HG02840 (cell line): ENCODE measurements around the gene ANKZF1.

Experiments used
- ATAC-seq: cut with Tn5 transposase; IDR thresholded peaks from one replicate; pipeline ENCODE4 v1.9.1; 2021; ENCODE audit warnings: mild to moderate bottlenecking, moderate library complexity, moderate number of reproducible peaks; ENCODE audit not compliant: unreplicated experiment, low FRiP score

ANKZF1 gene

DNA sequence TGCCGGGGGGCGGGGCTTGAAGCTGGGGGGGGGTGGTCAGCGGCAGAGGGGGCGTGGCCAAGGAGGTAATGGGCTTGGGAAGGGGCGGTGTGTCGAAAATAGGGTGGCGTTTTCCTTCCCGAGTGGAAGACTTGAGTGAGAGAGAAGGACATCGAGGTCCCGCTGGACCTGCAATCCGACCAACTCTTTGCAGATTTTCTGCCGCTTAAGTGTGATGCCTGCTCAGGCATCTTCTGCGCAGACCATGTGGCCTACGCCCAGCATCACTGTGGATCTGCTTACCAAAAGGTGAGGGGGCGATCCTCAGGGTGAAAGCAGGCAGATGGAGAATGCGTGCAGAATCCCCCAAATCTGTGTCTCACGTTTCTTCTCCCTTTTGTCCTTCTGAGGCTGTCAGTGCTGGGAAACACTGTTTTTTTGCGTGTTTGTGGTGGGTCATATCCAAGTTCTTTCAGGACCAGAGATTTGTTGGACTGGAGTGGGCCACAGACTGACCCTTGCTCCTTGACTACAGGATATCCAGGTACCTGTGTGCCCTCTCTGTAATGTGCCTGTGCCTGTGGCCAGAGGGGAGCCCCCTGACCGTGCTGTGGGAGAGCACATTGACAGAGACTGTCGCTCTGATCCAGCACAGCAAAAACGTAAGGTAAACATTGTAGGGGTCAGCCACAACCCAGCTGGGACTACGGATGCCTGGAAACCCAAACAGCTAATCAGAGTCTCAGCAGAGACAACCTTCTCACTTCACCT, 22.3 kb upstream of the ANKZF1 start:
- no peak for ATAC-seq

- no peak for ATAC-seq
Measured at GRCh38 chr2:219207884-219208740, 21.5 kb upstream of the ANKZF1 start.

GRCh38 chr2:219209236-219210195, 20.1 kb upstream of the ANKZF1 start:
- no peak for ATAC-seq

GRCh38 chr2:219210196-219210885, 19.3 kb upstream of the ANKZF1 start:
- ATAC-seq, result no peak

DNA sequence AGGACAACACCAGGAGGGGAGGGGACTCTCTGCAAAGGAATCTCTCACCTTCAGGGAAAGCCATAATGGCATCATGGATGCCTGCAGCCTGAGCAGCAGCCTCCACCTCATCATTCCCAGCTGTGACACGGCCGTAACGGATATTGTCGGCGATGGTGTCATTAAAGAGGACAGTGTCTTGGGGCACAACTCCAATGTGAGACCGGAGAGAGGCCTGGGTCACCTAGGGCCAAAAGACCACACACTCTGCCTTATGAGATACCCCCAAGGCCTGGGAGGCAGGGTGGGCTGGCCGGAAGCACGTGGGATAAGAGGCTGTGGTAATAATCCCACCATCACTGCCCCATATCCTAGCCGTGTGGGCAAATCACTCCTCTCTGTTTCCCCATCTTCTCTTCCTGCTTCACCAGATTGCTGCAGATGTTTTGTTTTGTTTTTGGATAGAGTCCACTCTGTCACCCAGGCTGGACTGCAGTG, 18.7 kb upstream of the ANKZF1 start:
- no peak for ATAC-seq

GRCh38 chr2:219213026-219213415, 16.6 kb upstream of the ANKZF1 start:
- ATAC-seq, result no peak

DNA sequence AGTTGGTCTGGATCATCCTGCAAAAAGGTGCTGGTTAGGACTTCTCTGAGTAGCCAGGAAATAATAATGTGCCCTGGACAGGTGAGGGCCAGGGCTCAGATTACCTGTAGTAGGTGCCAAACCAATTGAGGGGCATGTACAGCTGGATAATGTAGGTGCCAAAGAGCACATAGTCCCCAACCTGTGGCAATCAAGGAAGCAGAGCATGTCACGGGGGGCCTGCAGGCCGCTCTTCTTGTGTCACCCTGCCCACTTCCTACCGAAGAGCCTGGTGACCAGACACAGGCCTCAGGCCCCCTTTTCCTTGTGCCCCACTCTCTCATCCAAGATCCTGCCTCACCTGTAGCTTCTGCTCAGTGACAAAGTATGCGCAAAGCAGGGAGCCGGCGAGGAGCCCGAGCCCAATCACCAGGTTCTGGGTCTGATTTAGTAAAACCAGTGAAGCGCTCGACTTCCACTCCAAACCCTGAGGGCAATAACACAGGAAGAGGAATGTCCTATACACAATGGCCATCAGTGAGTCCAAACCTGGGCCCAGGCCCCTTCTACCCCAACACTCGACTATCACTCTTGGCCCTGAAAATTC, 16.0 kb upstream of the ANKZF1 start:
- no peak for ATAC-seq

GRCh38 chr2:219214141-219214540, 15.5 kb upstream of the ANKZF1 start:
- ATAC-seq, result no peak

DNA sequence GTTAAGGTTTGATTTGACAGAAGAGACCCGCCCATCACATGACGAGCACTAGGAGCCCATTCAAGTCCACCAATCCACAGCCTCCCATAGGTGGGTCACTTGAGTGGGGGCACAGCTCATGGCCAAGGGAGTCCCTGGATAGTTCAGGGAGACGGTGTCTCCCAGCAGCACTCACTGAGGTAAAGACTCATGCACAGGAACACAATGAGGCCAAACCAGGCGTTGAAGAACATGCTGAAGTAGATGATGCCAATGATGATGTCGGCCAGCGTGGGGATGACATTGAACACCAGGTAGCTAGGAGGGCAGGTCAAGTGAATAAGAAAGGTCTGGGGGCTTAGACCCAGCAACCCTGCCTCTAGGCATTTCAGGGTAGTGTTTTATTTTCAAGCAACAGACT, 14.8 kb upstream of the ANKZF1 start:
- ATAC-seq, result no peak

GRCh38 chr2:219215871-219216534, 13.6 kb upstream of the ANKZF1 start:
- no peak for ATAC-seq

GRCh38 chr2:219216535-219216915, 13.1 kb upstream of the ANKZF1 start:
- no peak for ATAC-seq

- peak; percentile 23 for ATAC-seq
Measured at GRCh38 chr2:219218217-219218731, 11.3 kb upstream of the ANKZF1 start.

DNA sequence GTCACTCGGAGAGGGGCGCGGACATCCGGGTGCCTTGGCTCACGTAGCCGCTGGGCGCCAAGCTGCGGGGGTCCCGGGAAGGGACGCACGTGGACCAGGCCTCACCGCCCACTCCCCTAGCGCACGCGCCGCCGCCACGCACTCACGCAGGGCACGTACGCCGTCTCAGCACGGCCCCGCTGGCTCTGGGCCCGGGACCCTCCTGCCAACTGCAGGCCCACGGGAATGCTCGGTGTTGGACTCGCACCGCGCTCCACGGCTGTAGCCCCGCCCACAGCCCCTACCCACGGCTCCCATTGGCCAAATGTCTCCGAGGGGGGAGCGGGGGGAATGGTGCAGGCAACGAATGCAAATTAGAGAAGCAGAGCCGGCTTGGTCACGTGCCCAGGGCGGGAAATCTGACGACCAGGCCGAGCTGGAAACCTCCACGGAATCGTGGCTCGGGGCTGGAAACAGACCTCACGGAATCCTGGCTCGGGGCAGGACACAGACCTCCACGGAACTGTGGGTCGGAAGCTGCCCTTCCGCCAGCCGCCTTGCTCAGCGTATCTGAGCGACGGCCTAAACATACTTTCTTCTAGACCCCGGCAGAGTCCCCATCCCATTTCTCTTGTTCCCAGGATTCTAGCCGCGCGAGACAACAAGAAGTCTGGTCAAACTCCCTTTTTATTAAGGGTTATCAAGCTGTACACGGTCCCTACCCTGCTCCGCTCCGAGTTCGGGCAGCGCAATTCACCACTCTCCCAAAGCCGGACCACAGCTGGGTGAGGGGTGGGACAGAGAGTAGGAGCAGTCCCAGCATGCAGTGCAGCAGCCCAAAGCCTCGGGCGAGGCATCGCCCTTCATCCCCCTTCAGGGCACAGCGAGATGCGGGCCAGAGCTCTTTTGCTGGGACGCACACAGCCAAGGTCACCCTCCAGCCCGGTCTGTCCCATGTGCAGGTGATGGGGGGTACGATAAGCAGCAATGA, 10.6 kb upstream of the ANKZF1 start, which contains the start of gene ABCB6:
Gene ABCB6 (minus strand): TSS at position 227 of the 970 bp plus-strand sequence. CDS start 285 bp downstream, outside the sequence.
- ATAC-seq, result peak; percentile 75

DNA sequence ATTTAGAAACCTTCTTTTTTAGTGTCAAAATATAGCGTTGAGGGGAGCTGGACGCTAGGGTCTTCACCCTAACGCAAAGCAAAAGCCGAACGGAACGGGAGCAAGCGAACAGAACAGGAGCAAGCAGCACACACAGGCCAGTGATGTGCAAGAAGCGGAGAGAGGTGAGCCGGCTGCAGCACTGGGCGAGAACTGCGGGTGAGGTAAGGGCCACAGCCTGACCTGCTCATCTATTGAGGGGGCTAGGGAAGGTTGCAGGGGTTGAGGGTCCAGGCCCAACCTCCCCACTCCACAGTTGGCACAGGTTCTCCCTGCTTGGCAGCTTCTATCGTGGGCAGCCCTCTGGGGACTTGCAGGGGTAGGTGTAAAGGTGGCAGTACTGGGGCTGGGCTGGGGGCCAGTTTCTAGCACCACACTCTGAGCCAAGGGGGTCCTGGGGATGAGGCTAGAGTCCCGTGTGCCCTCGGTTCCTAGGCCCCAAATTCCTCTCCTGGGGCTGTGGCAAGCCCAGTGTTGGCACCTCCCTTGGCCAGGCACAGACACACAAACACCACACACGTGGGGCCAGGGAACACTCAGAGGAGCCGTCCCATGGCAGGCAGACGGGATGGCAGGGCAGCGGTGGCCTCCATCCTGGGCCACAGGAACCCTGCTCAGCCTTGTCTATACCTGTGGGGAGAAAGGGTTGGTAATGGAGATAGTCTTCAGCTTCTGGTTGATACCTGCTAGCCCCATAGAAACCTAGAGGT, 9.6 kb upstream of the ANKZF1 start:
- no peak for ATAC-seq

DNA sequence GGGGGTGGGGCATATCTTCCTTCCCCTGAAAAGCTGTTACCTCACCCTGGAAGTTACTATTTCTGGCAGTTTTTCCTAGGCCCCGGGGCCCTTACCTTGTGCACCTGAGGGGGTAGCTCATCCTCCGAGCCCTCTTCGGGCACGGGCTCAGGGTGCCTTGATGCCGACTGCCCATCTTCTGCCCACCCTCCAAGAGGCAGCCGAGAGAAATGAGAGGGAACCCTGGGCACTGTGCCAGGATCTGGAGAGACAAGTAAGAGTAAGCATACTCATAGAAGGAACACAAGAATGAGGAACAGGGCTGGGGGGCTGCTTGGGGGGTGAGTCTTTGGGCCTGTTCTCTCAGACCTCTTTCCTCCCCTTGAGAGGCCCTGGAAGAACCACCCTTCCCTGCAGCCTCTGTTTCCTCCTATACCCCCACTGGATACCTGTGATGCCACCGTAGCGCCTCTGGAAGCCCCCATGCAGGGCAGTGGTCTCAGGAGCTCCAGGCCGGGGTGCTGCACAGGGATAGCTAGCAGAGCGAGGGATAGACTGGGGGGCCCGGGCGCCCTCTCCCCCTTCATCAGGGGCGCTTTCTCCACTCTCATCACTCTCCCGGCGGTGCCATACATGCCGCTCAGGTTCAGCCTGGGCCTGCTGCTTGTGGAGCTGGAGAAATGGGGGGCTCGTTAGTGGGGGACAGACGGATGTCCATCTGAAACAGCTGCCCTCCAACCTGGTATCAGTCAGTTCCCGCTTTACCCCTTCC, 8.8 kb upstream of the ANKZF1 start:
- no peak for ATAC-seq

DNA sequence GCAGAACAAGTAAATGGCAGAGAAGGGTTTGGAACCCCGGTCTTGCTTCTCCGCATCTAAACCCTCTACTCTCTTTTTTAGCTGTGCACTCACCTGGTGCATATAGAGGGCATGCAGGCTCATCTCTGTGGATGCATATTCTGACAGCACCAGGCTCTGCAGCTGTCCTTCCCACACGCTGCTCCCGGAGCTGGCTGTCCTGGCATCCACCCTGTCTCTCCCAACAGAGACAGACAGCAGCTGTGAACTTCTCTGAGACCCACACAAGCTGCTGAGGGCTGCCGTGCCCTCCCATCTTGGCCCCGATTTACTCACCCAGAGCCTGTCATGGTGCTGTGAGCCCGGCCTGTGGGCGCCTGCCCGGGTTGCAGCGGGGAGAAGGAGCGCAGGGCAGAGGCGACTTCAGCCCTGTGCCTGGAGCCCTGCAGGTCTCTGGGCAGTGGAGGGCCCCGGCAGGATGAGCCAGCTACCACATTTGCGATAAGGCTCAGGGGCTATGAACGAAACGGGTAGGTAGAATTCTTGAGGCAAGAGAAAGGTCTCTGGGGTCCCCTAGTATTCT, 7.6 kb upstream of the ANKZF1 start:
- ATAC-seq, result no peak
